Subcutaneous adipose tissue (tissue), 4 donors: ENCODE data around the gene RAD51B. TPM values are rescaled to one million over a fixed set of nuclear protein-coding genes. Genes with fewer than 3 reads are reported as not detected.

ENCODE experiments used
- total RNA-seq, 4 donors: library from RNA; depleted of rRNA; stranded (reverse); fragments of >200 nt; gene quantifications; one replicate each; pipeline ENCODE4 v1.1.0, GENCODE V29; 2016
- TF ChIP-seq, protein P1 (sequence below): fragments of 450-650 bp; IDR thresholded peaks from one replicate; pipeline ENCODE4 v1.5.1; 2016; ENCODE audit warnings: low read depth, mild to moderate bottlenecking, control low read depth, antibody characterized with exemption, moderate library complexity

The RAD51B gene
- total RNA-seq, 4 donors from 2014 or later, result 9.7 to 24.1 (median 16.7) TPM

GRCh38 chr14:68726093-68726695, 906.6 kb downstream of the RAD51B start:
- TF ChIP-seq, protein P1, sequence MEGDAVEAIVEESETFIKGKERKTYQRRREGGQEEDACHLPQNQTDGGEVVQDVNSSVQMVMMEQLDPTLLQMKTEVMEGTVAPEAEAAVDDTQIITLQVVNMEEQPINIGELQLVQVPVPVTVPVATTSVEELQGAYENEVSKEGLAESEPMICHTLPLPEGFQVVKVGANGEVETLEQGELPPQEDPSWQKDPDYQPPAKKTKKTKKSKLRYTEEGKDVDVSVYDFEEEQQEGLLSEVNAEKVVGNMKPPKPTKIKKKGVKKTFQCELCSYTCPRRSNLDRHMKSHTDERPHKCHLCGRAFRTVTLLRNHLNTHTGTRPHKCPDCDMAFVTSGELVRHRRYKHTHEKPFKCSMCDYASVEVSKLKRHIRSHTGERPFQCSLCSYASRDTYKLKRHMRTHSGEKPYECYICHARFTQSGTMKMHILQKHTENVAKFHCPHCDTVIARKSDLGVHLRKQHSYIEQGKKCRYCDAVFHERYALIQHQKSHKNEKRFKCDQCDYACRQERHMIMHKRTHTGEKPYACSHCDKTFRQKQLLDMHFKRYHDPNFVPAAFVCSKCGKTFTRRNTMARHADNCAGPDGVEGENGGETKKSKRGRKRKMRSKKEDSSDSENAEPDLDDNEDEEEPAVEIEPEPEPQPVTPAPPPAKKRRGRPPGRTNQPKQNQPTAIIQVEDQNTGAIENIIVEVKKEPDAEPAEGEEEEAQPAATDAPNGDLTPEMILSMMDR, result no peak

DNA sequence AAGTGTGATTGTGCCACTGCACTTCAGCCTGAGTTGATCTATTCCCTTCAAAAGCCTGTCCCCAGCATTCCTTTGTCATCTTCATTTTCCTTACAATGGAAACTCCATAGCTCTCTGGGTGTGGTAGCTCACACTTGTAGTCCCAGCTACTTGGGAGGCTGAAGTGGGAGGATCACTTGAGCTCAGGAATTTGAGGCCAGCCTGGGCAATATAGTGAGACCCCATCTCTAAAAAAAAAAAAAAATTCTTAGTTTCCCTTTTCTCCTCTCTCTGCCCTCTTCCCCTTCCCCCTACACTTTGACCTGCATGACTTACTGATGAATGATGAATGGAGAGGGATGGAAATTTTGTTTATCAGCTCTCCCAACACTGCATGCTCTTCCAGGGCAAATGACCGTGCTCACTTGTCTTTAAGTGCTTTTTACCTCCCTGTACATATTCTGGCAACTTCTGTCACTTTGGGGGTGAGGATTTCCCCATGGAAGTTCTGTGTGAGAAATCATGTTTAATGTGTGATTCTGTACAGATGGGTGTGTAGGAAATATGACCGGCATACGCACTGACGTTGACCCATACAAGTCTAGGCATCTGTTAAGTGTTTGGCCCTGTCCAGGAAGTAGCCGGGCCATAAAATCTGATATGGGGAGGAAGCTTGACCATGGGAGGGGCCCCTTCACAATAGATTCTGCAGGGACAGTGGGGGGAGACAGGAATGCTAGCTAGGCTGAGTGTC, 907.9 kb downstream of the RAD51B start:
- TF ChIP-seq, protein P1, result no peak

DNA sequence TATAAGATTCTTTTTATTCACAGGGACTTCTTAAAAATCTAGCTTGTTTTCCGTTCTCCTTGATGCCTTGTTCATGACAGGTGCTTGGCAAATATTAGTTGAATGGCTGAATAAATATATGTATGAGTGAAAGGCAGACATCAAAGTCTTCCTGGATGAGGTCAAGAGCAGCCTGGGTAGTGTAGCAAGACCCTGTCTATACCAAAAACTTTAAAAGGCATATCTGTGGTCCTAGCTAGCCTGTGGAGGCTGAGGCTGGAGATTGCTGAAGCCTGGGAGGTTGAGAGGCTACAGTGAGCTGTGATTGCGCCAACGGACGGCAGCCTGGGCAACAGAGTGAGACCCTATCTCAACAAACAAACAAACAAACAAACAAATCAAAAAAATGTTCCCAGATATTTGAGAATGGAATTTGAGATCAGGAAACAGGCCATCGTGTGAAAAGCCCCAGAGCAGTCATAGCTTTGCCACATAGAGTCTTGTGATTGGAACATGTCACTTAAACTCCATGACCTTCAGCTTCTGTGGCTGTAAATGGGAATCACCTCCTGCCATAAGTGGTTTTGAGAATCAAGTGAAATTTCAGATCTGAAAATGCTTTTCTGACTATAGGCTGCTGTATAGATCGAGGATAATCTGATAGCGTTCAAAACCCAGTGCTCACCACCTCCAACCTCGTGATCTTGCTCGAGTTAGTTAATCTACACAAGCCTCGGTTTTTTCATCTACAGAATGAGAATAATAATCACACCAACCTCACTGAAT, 908.9 kb downstream of the RAD51B start:
- TF ChIP-seq, protein P1, result no peak

GRCh38 chr14:68729556-68729955, 910.0 kb downstream of the RAD51B start:
- TF ChIP-seq, protein P1, result no peak

GRCh38 chr14:68730348-68730747, 910.8 kb downstream of the RAD51B start:
- TF ChIP-seq, protein P1, result no peak

GRCh38 chr14:68730811-68731425, 911.3 kb downstream of the RAD51B start:
- TF ChIP-seq, protein P1, result no peak
